ENCODE results near the gene ANKRD26.

Gene ANKRD26

GRCh38 chr10:27088119-27089044, 11.9 kb downstream of the ANKRD26 start:
- no peaks in the 10 kb centered on the region for H3K27me3 ChIP-seq (ENCODE audit: insufficient read depth, poor library complexity, severe bottlenecking)
- DNase-seq (ENCODE audit: low spot score) (no peak), ATAC-seq (ENCODE audit: low read depth) (no peak)
- peaks cover 2% of the 10 kb centered on the region for H3K9me3 ChIP-seq (ENCODE audit: severe bottlenecking)
- TF ChIP-seq, protein P1, sequence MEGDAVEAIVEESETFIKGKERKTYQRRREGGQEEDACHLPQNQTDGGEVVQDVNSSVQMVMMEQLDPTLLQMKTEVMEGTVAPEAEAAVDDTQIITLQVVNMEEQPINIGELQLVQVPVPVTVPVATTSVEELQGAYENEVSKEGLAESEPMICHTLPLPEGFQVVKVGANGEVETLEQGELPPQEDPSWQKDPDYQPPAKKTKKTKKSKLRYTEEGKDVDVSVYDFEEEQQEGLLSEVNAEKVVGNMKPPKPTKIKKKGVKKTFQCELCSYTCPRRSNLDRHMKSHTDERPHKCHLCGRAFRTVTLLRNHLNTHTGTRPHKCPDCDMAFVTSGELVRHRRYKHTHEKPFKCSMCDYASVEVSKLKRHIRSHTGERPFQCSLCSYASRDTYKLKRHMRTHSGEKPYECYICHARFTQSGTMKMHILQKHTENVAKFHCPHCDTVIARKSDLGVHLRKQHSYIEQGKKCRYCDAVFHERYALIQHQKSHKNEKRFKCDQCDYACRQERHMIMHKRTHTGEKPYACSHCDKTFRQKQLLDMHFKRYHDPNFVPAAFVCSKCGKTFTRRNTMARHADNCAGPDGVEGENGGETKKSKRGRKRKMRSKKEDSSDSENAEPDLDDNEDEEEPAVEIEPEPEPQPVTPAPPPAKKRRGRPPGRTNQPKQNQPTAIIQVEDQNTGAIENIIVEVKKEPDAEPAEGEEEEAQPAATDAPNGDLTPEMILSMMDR (IDR thresholded peaks at IDR 0.05; ENCODE audit: poor library complexity, severe bottlenecking): no peak
- peaks cover 64% of the 10 kb centered on the region for H3K36me3 ChIP-seq (ENCODE audit: low read depth)
- no peak overlapping the region for H3K27ac ChIP-seq (ENCODE audit: poor library complexity, severe bottlenecking)
- no peaks in the 10 kb centered on the region for H3K4me1 ChIP-seq (ENCODE audit: insufficient read depth, poor library complexity, severe bottlenecking)
- no peak overlapping the region for H3K4me3 ChIP-seq (ENCODE audit: severe bottlenecking)

DNA sequence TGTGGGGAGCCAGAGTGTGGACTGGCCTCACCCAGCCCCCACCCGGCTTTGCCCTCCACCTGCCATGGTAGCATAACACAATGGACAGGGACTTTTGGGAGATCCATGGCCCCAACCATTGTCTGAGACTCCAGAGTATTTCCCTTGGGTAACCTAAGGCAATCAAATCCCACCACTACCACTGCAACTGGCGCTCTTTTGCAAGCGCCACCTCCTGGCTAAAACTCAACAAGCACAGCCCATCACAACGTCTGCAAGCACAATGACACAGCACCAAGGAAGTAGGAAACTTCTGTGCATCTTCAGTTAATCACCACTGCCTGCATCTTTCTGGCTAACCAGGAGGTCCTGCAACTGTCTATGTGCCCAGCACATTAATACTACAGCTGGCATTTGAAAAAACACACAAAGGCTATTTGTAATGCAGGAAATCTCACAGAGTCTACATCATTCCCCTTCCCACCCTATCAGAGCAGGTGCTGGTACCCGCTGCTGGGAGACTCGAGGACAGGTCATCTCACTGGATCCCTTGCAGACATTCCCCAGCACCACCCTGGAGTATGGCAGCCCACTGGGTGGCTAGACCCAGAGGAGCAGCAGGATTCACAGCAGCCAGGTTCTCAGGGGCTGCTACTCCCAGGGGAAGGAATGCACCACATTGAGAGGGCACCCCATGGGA, 27.7 kb downstream of the ANKRD26 start:
- no peaks in the 10 kb centered on the region for H3K4me1 ChIP-seq (ENCODE audit: insufficient read depth, poor library complexity, severe bottlenecking)
- TF ChIP-seq, protein P1 (IDR thresholded peaks at IDR 0.05; ENCODE audit: poor library complexity, severe bottlenecking): no peak
- H3K4me3 ChIP-seq (ENCODE audit: severe bottlenecking): no peak overlapping the region
- no peaks in the 10 kb centered on the region for H3K27me3 ChIP-seq (ENCODE audit: insufficient read depth, poor library complexity, severe bottlenecking)
- H3K9me3 ChIP-seq (ENCODE audit: severe bottlenecking): no peaks in the 10 kb centered on the region
- ATAC-seq (ENCODE audit: low read depth): no peak
- no peak for DNase-seq (ENCODE audit: low spot score)
- H3K36me3 ChIP-seq (ENCODE audit: low read depth): peaks cover 52% of the 10 kb centered on the region
- no peak overlapping the region for H3K27ac ChIP-seq (ENCODE audit: poor library complexity, severe bottlenecking)

GRCh38 chr10:27068217-27068891, 31.9 kb downstream of the ANKRD26 start:
- Histone ChIP-seq H3K9me3 (ENCODE audit: severe bottlenecking) (no peaks in the 10 kb centered on the region), H3K27me3 (ENCODE audit: insufficient read depth, poor library complexity, severe bottlenecking) (no peaks in the 10 kb centered on the region), H3K4me1 (ENCODE audit: insufficient read depth, poor library complexity, severe bottlenecking) (no peaks in the 10 kb centered on the region), H3K36me3 (ENCODE audit: low read depth) (peaks cover 38% of the 10 kb centered on the region), H3K4me3 (ENCODE audit: severe bottlenecking) (no peak overlapping the region), H3K27ac (ENCODE audit: poor library complexity, severe bottlenecking) (no peak overlapping the region)
- ATAC-seq (ENCODE audit: low read depth) (no peak), DNase-seq (ENCODE audit: low spot score) (no peak)
- TF ChIP-seq, protein P1 (IDR thresholded peaks at IDR 0.05; ENCODE audit: poor library complexity, severe bottlenecking): no peak

GRCh38 chr10:27065084-27065483, 35.2 kb downstream of the ANKRD26 start:
- no peak for ATAC-seq (ENCODE audit: low read depth)
- no peaks in the 10 kb centered on the region for H3K9me3 ChIP-seq (ENCODE audit: severe bottlenecking)
- no peak overlapping the region for H3K4me3 ChIP-seq (ENCODE audit: severe bottlenecking)
- no peak for DNase-seq (ENCODE audit: low spot score)
- H3K27me3 ChIP-seq (ENCODE audit: insufficient read depth, poor library complexity, severe bottlenecking): no peaks in the 10 kb centered on the region
- no peak overlapping the region for H3K27ac ChIP-seq (ENCODE audit: poor library complexity, severe bottlenecking)
- no peaks in the 10 kb centered on the region for H3K4me1 ChIP-seq (ENCODE audit: insufficient read depth, poor library complexity, severe bottlenecking)
- TF ChIP-seq, protein P1 (IDR thresholded peaks at IDR 0.05; ENCODE audit: poor library complexity, severe bottlenecking): no peak
- peaks cover 38% of the 10 kb centered on the region for H3K36me3 ChIP-seq (ENCODE audit: low read depth)
